Effector memory CD4-positive, alpha-beta T cell (primary cell): Measurements from ENCODE around the gene PRKCE.

ENCODE experiments used
- DNase-seq, 3 donors: peaks; one replicate each; pipeline ENCODE4 v3.0.0-alpha.2; 2020
- H3K27ac ChIP-seq: 2 replicates; pipeline ENCODE4 v1.7.0; 2013; ENCODE audit warnings: mild to moderate bottlenecking, low read length, moderate library complexity; ENCODE audit not compliant: insufficient read depth, poor library complexity, severe bottlenecking
- H3K27me3 ChIP-seq: replicated peaks from 2 replicates; pipeline ENCODE4 v1.7.0; 2013; ENCODE audit warnings: mild to moderate bottlenecking, low read length; ENCODE audit not compliant: insufficient read depth, control insufficient read depth, poor library complexity, severe bottlenecking
- H3K36me3 ChIP-seq: 2 replicates; pipeline ENCODE4 v1.7.0; 2013; ENCODE audit warnings: mild to moderate bottlenecking, low read length, moderate library complexity; ENCODE audit not compliant: control insufficient read depth, insufficient read depth
- H3K4me1 ChIP-seq: 2 replicates; pipeline ENCODE4 v1.7.0; 2013; ENCODE audit warnings: low read length, mild to moderate bottlenecking; ENCODE audit not compliant: control insufficient read depth, insufficient read depth, poor library complexity, severe bottlenecking
- H3K4me3 ChIP-seq: 2 replicates; pipeline ENCODE4 v1.7.0; 2013; ENCODE audit warnings: low read length, low read depth, mild to moderate bottlenecking; ENCODE audit not compliant: insufficient read depth, poor library complexity, severe bottlenecking
- H3K9me3 ChIP-seq: 2 replicates; pipeline ENCODE4 v1.7.0; 2013; ENCODE audit warnings: mild to moderate bottlenecking, low read length, moderate library complexity; ENCODE audit not compliant: control insufficient read depth

Gene PRKCE

DNA sequence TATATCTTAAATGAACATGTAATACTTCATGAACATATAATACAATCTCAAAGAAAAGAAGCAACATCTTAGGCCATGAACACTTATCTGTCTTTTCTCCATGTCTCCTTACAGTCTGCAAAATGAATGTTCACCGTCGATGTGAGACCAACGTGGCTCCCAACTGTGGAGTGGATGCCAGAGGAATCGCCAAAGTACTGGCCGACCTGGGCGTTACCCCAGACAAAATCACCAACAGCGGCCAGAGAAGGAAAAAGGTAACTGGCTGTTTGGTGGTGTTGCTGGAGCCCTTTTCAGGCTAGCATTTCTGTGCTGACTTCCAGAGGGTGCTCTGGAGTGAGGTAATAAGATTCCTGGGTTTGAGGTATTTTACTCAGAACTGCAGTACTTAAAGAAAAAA, 349.8 kb downstream of the PRKCE start:
- no peaks in the 10 kb centered on the region for H3K27me3 ChIP-seq
- no peak overlapping the region for H3K27ac ChIP-seq
- peaks cover 5% of the 10 kb centered on the region for H3K36me3 ChIP-seq
- no peaks in the 10 kb centered on the region for H3K4me1 ChIP-seq
- no peak for DNase-seq
- H3K4me3 ChIP-seq: no peak overlapping the region
- no peaks in the 10 kb centered on the region for H3K9me3 ChIP-seq

GRCh38 chr2:46001741-46002506, 350.4 kb downstream of the PRKCE start:
- Histone ChIP-seq H3K36me3 (peaks cover 5% of the 10 kb centered on the region), H3K4me1 (no peaks in the 10 kb centered on the region), H3K4me3 (no peak overlapping the region), H3K27ac (no peak overlapping the region), H3K27me3 (no peaks in the 10 kb centered on the region), H3K9me3 (no peaks in the 10 kb centered on the region)
- DNase-seq: no peak

DNA sequence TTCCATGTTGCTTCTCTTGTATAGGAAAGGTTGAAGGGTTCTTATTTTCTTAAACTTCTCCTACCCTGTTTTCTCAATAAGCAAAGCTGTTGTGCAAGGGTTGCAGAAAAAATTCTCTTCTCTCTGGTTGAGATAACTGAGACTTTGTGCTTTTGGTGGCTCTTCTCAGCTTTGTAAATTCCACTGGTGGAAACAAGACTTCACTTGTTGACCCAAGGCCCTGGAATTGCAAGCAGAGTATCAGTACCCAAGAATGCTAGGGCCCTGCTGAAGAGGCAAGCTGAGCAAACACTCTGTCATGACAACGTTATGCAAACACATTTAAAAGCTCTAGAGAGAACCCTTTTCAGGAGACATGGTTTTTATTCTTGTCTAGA, 351.0 kb downstream of the PRKCE start:
- H3K4me3 ChIP-seq: no peak overlapping the region
- no peaks in the 10 kb centered on the region for H3K9me3 ChIP-seq
- H3K4me1 ChIP-seq: no peaks in the 10 kb centered on the region
- DNase-seq: no peak
- H3K27me3 ChIP-seq: no peaks in the 10 kb centered on the region
- peaks cover 8% of the 10 kb centered on the region for H3K36me3 ChIP-seq
- no peak overlapping the region for H3K27ac ChIP-seq

GRCh38 chr2:46002947-46003346, 351.5 kb downstream of the PRKCE start:
- Histone ChIP-seq H3K36me3 (peaks cover 9% of the 10 kb centered on the region), H3K27ac (no peak overlapping the region), H3K27me3 (no peaks in the 10 kb centered on the region), H3K9me3 (no peaks in the 10 kb centered on the region), H3K4me1 (no peaks in the 10 kb centered on the region), H3K4me3 (no peak overlapping the region)
- DNase-seq: no peak

GRCh38 chr2:46003903-46004473, 352.5 kb downstream of the PRKCE start:
- DNase-seq: no peak
- Histone ChIP-seq H3K4me1 (no peaks in the 10 kb centered on the region), H3K27me3 (no peaks in the 10 kb centered on the region), H3K36me3 (peaks cover 9% of the 10 kb centered on the region), H3K4me3 (no peak overlapping the region), H3K9me3 (no peaks in the 10 kb centered on the region), H3K27ac (no peak overlapping the region)

- Histone ChIP-seq H3K27ac (no peak overlapping the region), H3K4me1 (no peaks in the 10 kb centered on the region), H3K36me3 (peaks cover 9% of the 10 kb centered on the region), H3K9me3 (no peaks in the 10 kb centered on the region), H3K27me3 (no peaks in the 10 kb centered on the region), H3K4me3 (no peak overlapping the region)
- DNase-seq: no peak
Observed at GRCh38 chr2:46006473-46007025, 355.1 kb downstream of the PRKCE start.

- H3K9me3 ChIP-seq: no peaks in the 10 kb centered on the region
- H3K27ac ChIP-seq: no peak overlapping the region
- H3K27me3 ChIP-seq: no peaks in the 10 kb centered on the region
- no peaks in the 10 kb centered on the region for H3K4me1 ChIP-seq
- H3K36me3 ChIP-seq: peaks cover 7% of the 10 kb centered on the region
- no peak for DNase-seq
- H3K4me3 ChIP-seq: no peak overlapping the region
Observed at GRCh38 chr2:46007412-46007811, 355.9 kb downstream of the PRKCE start.

DNA sequence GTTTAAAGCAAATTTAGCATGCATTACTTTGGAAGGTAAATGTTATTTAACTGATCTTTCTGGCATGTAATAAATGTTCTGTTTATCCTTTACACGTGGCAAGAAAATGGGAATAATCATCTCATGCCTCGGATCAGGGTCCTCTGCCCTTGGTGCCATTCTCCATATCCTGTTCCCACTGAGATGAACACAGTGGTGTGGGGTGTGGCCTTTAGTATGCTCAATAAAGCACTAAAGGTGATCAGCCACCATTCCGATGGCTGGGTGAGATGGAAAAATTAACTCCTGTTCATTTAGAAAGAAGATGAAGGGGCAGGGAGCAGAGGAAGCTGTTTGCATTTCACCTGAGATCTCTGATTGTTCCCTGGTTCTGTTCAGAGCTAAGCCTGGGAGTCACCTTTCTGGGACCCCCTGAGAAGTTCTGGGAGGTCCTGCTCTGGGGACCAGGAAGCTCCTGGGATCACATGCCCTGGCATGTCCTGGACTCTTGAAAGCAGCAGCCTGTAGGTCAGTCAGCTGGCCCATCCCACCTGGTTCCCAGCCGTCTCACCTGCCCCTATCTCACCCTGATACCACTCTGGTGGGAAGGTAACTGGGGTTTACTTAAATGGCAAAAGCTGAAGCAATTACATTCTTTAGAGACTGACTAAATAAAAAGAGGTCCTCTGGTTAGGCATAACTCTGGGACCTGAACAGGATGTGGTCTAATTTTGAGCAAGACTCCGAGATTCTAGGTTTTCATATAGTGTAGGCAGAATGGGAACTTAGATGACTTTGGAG, 356.8 kb downstream of the PRKCE start:
- Histone ChIP-seq H3K9me3 (no peaks in the 10 kb centered on the region), H3K36me3 (peaks cover 4% of the 10 kb centered on the region), H3K27me3 (no peaks in the 10 kb centered on the region), H3K4me3 (no peak overlapping the region), H3K4me1 (no peaks in the 10 kb centered on the region), H3K27ac (no peak overlapping the region)
- DNase-seq: no peak

DNA sequence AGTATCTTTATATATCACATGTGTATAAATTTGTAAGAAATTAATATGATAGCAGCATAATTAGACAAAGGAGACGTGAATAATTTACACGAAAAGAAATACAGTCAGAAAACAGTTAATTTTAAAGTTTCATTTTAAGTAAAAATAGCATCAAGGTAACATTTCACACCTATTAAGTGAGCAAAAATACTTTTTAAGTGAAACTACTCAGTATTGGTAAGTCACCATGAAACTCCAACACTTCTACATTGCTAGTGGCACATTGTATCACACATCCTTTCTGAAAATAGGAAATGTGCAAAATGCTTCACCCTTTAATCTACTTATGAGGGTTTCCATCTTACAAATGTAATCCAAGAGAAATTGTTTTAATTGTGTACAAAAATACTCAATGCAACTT, 357.8 kb downstream of the PRKCE start:
- Histone ChIP-seq H3K36me3 (peaks cover 4% of the 10 kb centered on the region), H3K27me3 (no peaks in the 10 kb centered on the region), H3K27ac (no peak overlapping the region), H3K9me3 (no peaks in the 10 kb centered on the region), H3K4me3 (no peak overlapping the region), H3K4me1 (no peaks in the 10 kb centered on the region)
- no peak for DNase-seq

DNA sequence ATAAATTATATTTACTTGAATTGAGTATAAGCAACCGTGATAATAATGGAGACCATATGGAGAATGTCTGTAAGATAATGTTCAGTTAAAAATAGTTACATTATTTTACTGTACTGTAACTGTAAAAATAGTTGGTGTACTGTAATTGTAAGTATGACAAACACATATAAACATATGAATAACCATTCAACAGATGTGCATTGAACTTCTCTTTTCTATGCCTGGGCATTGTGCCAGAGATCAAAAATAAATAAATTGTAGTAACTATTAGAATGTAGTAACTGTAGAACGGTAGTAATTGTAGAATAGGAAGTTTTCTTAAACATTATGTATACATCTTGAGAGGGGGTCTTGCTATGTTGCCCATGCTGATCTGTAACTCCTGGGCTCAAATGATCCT, 358.3 kb downstream of the PRKCE start:
- Histone ChIP-seq H3K27me3 (no peaks in the 10 kb centered on the region), H3K27ac (no peak overlapping the region), H3K9me3 (no peaks in the 10 kb centered on the region), H3K4me1 (no peaks in the 10 kb centered on the region), H3K36me3 (peaks cover 4% of the 10 kb centered on the region), H3K4me3 (no peak overlapping the region)
- DNase-seq: no peak
